ENCODE results near the gene COPZ1.

Gene COPZ1

DNA sequence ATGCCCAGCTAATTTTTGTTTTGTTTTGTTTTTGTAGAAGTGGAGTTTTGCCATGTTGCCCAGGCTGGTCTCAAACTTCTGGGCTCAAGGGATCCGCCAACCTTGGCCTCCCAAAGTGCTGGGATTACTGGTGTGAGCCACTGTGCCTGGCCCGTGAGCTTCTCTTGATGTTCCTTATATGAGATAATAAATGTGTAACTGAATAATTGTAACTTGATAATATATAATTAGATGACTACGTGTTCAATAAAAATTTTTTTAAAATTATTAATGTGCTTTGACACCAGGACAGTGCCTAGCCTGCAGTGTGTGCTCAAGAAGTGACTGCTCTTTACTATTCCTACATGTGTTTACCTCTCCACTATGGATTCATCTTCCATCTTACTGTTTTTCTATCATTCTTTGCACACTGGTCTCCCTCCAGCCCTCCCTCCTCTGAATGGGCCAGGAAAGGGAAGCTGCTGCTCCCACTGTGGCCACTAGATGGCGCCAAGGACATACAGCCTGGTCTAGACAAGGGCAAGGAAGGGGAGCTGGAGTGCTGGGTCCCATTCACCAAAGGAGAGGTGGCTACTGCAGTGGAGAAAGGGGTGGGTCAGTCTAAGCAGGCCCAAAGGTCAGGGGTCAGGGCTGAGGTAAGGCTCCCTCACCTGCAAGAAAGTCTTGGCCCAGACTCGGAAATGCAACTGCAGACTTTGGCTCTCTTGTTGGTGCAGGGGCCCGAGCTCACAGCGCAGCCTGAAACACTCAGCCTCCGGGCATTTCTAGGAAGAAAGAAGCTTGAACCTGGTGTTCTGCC is 74.3 kb downstream of the COPZ1 start:
- DNase-seq = peak; percentile 92

DNA sequence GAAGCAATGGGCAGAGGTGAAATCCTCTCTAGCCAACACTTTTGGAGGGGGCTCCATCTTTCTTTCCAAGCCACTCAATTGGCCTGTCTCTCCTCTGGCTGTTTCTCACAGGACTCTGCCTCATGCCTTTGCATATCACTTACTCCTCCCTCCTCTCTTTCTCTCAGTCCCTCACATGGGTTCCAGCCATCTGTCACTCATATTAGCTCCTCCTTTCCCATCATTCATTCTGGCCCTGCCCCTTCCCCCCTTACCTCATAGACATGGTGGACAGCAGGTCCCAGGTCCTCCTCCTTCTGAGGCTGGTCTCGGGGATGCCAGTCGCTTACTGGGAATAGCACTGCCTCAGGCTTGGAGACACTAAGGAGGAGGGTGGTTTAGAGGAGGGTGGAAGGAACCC is 76.2 kb downstream of the COPZ1 start:
- no peak for DNase-seq

Measured in hematopoietic multipotent progenitor cell treated with erythropoietin and hydrocortisone succinate and interleukin-3 and kit ligand, for 4 days (in vitro differentiated cells).